Common myeloid progenitor, CD34-positive (primary cell): ENCODE measurements around the gene IL22RA1.

Source experiments
- CTCF ChIA-PET: fragments of 350-600 bp; sonication (Branson Sonifier 250); formaldehyde crosslinking; loops from one replicate; lab custom pipeline; 2021; ENCODE audit warnings: antibody characterized with exemption; lab: Charles Lee
- POLR2A ChIA-PET: fragments of 350-600 bp; sonication (Branson Sonifier 250); formaldehyde crosslinking; loops from one replicate; lab custom pipeline; 2021; ENCODE audit warnings: antibody characterized with exemption; lab: Charles Lee
- DNase-seq, 3 donors: peaks; one replicate each; pipeline versions ENCODE4 v3.0.0 to v3.0.0-alpha.2; 2013
- H3K27ac ChIP-seq, 2 experiments: 1 replicate in 1 of 2; 2 replicates in 1 of 2; pipeline ENCODE4 v1.7.0; 2013; ENCODE audit warnings: inconsistent platforms in 2 of 2, low read length in 2 of 2, mild to moderate bottlenecking in 2 of 2, low read depth in 1 of 2, moderate library complexity in 1 of 2; ENCODE audit not compliant: severe bottlenecking in 2 of 2, insufficient read depth in 1 of 2, poor library complexity in 1 of 2
- H3K27me3 ChIP-seq, 5 experiments: replicated peaks in 2 of 5; 1 replicate in 3 of 5; 2 replicates in 2 of 5; pipeline versions ENCODE4 v1.6.1 to v1.7.0; 2013; ENCODE audit warnings: low read length in 4 of 5, mild to moderate bottlenecking in 2 of 5, moderate library complexity in 2 of 5, inconsistent platforms in 1 of 5; ENCODE audit not compliant: insufficient read depth in 5 of 5, control insufficient read depth in 4 of 5
- H3K36me3 ChIP-seq, 4 experiments: 1 replicate in 2 of 4; 2 replicates in 2 of 4; pipeline versions ENCODE4 v1.6.1 to v1.7.0; 2013; ENCODE audit warnings: low read length in 3 of 4, control low read depth in 1 of 4, mild to moderate bottlenecking in 1 of 4; ENCODE audit not compliant: control insufficient read depth in 4 of 4, insufficient read depth in 4 of 4
- H3K4me1 ChIP-seq, 4 experiments: 1 replicate in 3 of 4; 2 replicates in 1 of 4; pipeline versions ENCODE4 v1.6.1 to v1.7.1; 2013; ENCODE audit warnings: low read length in 3 of 4, mild to moderate bottlenecking in 3 of 4, control low read depth in 1 of 4, inconsistent platforms in 1 of 4, moderate library complexity in 1 of 4; ENCODE audit not compliant: control insufficient read depth in 4 of 4, insufficient read depth in 4 of 4; ENCODE audit errors: control extremely low read depth in 1 of 4
- H3K4me3 ChIP-seq, 7 experiments: 1 replicate in 4 of 7; 2 replicates in 3 of 7; pipeline versions ENCODE4 v1.5.1 to v1.7.0; 2013; ENCODE audit warnings: mild to moderate bottlenecking in 7 of 7, low read length in 6 of 7, moderate library complexity in 6 of 7, inconsistent platforms in 2 of 7, low read depth in 2 of 7, control low read depth in 1 of 7; ENCODE audit not compliant: insufficient read depth in 4 of 7, control insufficient read depth in 1 of 7; ENCODE audit errors: extremely low read depth in 1 of 7
- H3K9me3 ChIP-seq, 5 experiments: 1 replicate in 4 of 5; 2 replicates in 1 of 5; pipeline versions ENCODE4 v1.6.1 to v1.7.1; 2013; ENCODE audit warnings: low read length in 4 of 5, mild to moderate bottlenecking in 2 of 5, inconsistent platforms in 1 of 5, low read depth in 1 of 5, moderate library complexity in 1 of 5; ENCODE audit not compliant: control insufficient read depth in 4 of 5, insufficient read depth in 2 of 5; ENCODE audit errors: control extremely low read depth in 1 of 5
- WGBS: methylation state at CpG from one replicate; pipeline ENCODE4 v1.1.5; 2013; ENCODE audit not compliant: insufficient coverage; 5-methylcytosine and 5-hydroxymethylcytosine counted together

The IL22RA1 gene

GRCh38 chr1:24070821-24071393 lies 72.0 kb downstream of the IL22RA1 start:
- POLR2A ChIA-PET: no interaction called here

GRCh38 chr1:24069817-24070216 lies 73.1 kb downstream of the IL22RA1 start:
- H3K27ac ChIP-seq: no peak overlapping the region
- H3K4me3 ChIP-seq: no peak overlapping the region
- peaks cover 0 to 2% (median 0%) of the 10 kb centered on the region in 5 experiments for H3K27me3 ChIP-seq
- H3K36me3 ChIP-seq: no peaks in the 10 kb centered on the region
- ChIA-PET POLR2A (no interaction called here), CTCF (interaction anchor here (1.8 to 3.6 kb wide), 2 partner anchors 8 to 42 kb away, joined by 5 to 11 read pairs; partner anchors contain the start of gene MYOM3)
- no peaks in the 10 kb centered on the region for H3K9me3 ChIP-seq
- WGBS: 100% methylated on average over 2 of the region's 7 CpGs
- DNase-seq: no peak
- peaks cover 0 to 3% (median 2%) of the 10 kb centered on the region in 4 experiments for H3K4me1 ChIP-seq

More at GRCh38 chr1:24070821-24071393, 72.0 kb downstream of the IL22RA1 start:
- H3K27ac ChIP-seq: no peak overlapping the region
- no peaks in the 10 kb centered on the region for H3K9me3 ChIP-seq
- peaks cover 0 to 3% (median 2%) of the 10 kb centered on the region in 4 experiments for H3K4me1 ChIP-seq
- peak; percentile 62 to 82 (median 79) for DNase-seq
- peaks cover 0 to 2% (median 0%) of the 10 kb centered on the region in 5 experiments for H3K27me3 ChIP-seq
- 12% methylated on average over 11 of the region's 15 CpGs for WGBS
- CTCF ChIA-PET: interaction anchor here (0.7 to 3.6 kb wide), 6 partner anchors 9 to 41 kb away, joined by 3 to 11 read pairs (median 3); partner anchors contain the start of gene MYOM3
- H3K36me3 ChIP-seq: no peaks in the 10 kb centered on the region
- no peak overlapping the region for H3K4me3 ChIP-seq
